Stromal cell of bone marrow (primary cell): ENCODE data around the gene TEX28.
"Not testable (repeated sequence)": the region's sequence is repeated elsewhere in the genome, so short reads cannot be mapped to it uniquely, and the experiment has no call there.

Experiments
- DNase-seq: peaks from one replicate; pipeline ENCODE4 v3.0.0-alpha.2; 2012; ENCODE audit warnings: low read depth

Gene TEX28

GRCh38 chrX:154247377-154248045, 47.4 kb downstream of the TEX28 start:
- not testable (repeated sequence) for DNase-seq

- not testable (repeated sequence) for DNase-seq
These were observed 54.9 kb downstream of the TEX28 start for GRCh38 chrX:154239982-154240503.

- not testable (repeated sequence) for DNase-seq
These were observed 55.9 kb downstream of the TEX28 start for GRCh38 chrX:154238939-154239559.

- not testable (repeated sequence) for DNase-seq
These were observed 61.3 kb downstream of the TEX28 start for GRCh38 chrX:154233620-154234019.

GRCh38 chrX:154231443-154231842, 63.5 kb downstream of the TEX28 start:
- DNase-seq: not testable (repeated sequence)

GRCh38 chrX:154226706-154227105, 68.2 kb downstream of the TEX28 start:
- not testable (repeated sequence) for DNase-seq

GRCh38 chrX:154225292-154225691, 69.6 kb downstream of the TEX28 start:
- not testable (repeated sequence) for DNase-seq
